HCT116 (cell line): ENCODE data around the gene LAMB4. TPM values are rescaled to one million over a fixed set of nuclear protein-coding genes. Genes with fewer than 3 reads are reported as not detected.

Source experiments
- ATAC-seq: fragments of 200-7000 bp; cut with Tn5 transposase; 2 replicates; pipeline ENCODE4 v1.9.1; 2020; ENCODE audit warnings: mild to moderate bottlenecking, moderate library complexity
- Bru-seq: library from RNA; stranded (reverse); fragments of 400-500 nt; gene quantifications from one replicate; lab custom pipeline; 2021; lab: Mats Ljungman, UMichigan
- BruChase-seq, 2 experiments: library from RNA; stranded (reverse); fragments of 400-500 nt; gene quantifications; one replicate each; lab custom pipeline; 2021; lab: Mats Ljungman, UMichigan
- BruUV-seq: library from RNA; stranded (reverse); fragments of 400-500 nt; replicated peaks from 2 replicates; lab custom pipeline; 2021; lab: Mats Ljungman, UMichigan
- CTCF ChIA-PET: fragments of 300-600 bp; sonication (Branson Sonifier 250); formaldehyde crosslinking; loops from one replicate; lab custom pipeline; 2021; ENCODE audit warnings: antibody characterized with exemption; lab: Charles Lee
- POLR2A ChIA-PET: fragments of 300-600, 350-600 bp; sonication (Branson Sonifier 250); formaldehyde crosslinking; loops from one replicate; lab custom pipeline; 2021; ENCODE audit warnings: antibody characterized with exemption; lab: Charles Lee
- RAD21 ChIA-PET, 2 experiments: fragments of 300-600 bp; sonication (Branson Sonifier 250); formaldehyde crosslinking; loops; one replicate each; lab custom pipeline; 2023; ENCODE audit warnings: low total read pairs in 2 of 2; ENCODE audit not compliant: uncharacterized antibody in 2 of 2, unreplicated experiment in 2 of 2, low non-redundant PET in 1 of 2; lab: Charles Lee
- DNase-seq: peaks from one replicate; pipeline ENCODE4 v3.0.0-alpha.2; 2010; ENCODE audit warnings: low read depth, low spot score
- H2AFZ ChIP-seq: fragments of 200-600 bp; shearing (Covaris generic), sonication (generic); 2 replicates; pipeline ENCODE4 v1.6.1; 2017; ENCODE audit warnings: low read depth, mixed run types, mixed read lengths, antibody characterized with exemption, low read length; ENCODE audit not compliant: poor library complexity, severe bottlenecking
- H3K27ac ChIP-seq: 2 replicates; pipeline ENCODE4 v1.5.1; 2012; ENCODE audit warnings: low read depth, low read length
- H3K27me3 ChIP-seq: fragments of 200-600 bp; sonication (generic); 2 replicates; pipeline ENCODE4 v1.6.1; 2016; ENCODE audit warnings: mixed run types, low read length, mixed read lengths; ENCODE audit not compliant: insufficient read depth
- H3K36me3 ChIP-seq, 2 experiments: fragments of 200-500 bp in 1 of 2; fragments of 200-600 bp in 1 of 2; sonication (Bioruptor generic) in 1 of 2; sonication (generic) in 1 of 2; 2 replicates each; pipeline versions ENCODE4 v1.5.1 to v1.6.1; 2014 to 2016; ENCODE audit warnings: low read length in 2 of 2, inconsistent platforms in 1 of 2, mixed read lengths in 1 of 2, mixed run types in 1 of 2; ENCODE audit not compliant: insufficient read depth in 2 of 2, control insufficient read depth in 1 of 2
- H3K4me1 ChIP-seq, 2 experiments: fragments of 200-600 bp in 1 of 2; sonication (generic) in 1 of 2; 2 replicates each; pipeline versions ENCODE4 v1.5.1 to v1.6.1; 2012 to 2017; ENCODE audit warnings: low read length in 2 of 2, inconsistent platforms in 1 of 2, mild to moderate bottlenecking in 1 of 2, mixed read lengths in 1 of 2, mixed run types in 1 of 2, moderate library complexity in 1 of 2; ENCODE audit not compliant: insufficient read depth in 2 of 2, control insufficient read depth in 1 of 2
- H3K4me2 ChIP-seq: fragments of 200-600 bp; sonication (generic); 2 replicates; pipeline ENCODE4 v1.6.1; 2017; ENCODE audit warnings: mixed run types, low read length, mixed read lengths
- H3K4me3 ChIP-seq, 2 experiments: fragments of 200-600 bp in 1 of 2; sonication (generic) in 1 of 2; replicated peaks in 1 of 2; 2 replicates each; pipeline ENCODE4 v1.5.1; 2011 to 2016; ENCODE audit warnings: low read length in 2 of 2, control low read depth in 1 of 2, low read depth in 1 of 2, mild to moderate bottlenecking in 1 of 2, mixed read lengths in 1 of 2, mixed run types in 1 of 2
- H3K79me2 ChIP-seq: fragments of 200-600 bp; sonication (generic); 2 replicates; pipeline ENCODE4 v1.6.1; 2017; ENCODE audit warnings: mild to moderate bottlenecking, mixed run types, low read length, moderate library complexity, mixed read lengths; ENCODE audit not compliant: insufficient read depth
- H3K9ac ChIP-seq: fragments of 200-600 bp; sonication (generic); 2 replicates; pipeline ENCODE4 v1.6.1; 2016; ENCODE audit warnings: low read length, mixed read lengths
- H3K9me2 ChIP-seq: fragments of 200-600 bp; sonication (generic), shearing (Covaris generic); 2 replicates; pipeline ENCODE4 v1.6.1; 2017; ENCODE audit warnings: mixed run types, mild to moderate bottlenecking, moderate library complexity; ENCODE audit not compliant: insufficient read depth
- H3K9me3 ChIP-seq, 2 experiments: fragments of 200-500 bp in 1 of 2; fragments of 200-600 bp in 1 of 2; sonication (Bioruptor generic) in 1 of 2; sonication (generic) in 1 of 2; 2 replicates each; pipeline ENCODE4 v1.6.1; 2014 to 2017; ENCODE audit warnings: low read length in 2 of 2, mixed read lengths in 2 of 2, inconsistent platforms in 1 of 2, low read depth in 1 of 2, mild to moderate bottlenecking in 1 of 2, mixed run types in 1 of 2, moderate library complexity in 1 of 2; ENCODE audit not compliant: control insufficient read depth in 1 of 2, insufficient read depth in 1 of 2
- H4K20me1 ChIP-seq: fragments of 200-600 bp; sonication (generic), shearing (Covaris generic); 2 replicates; pipeline ENCODE4 v1.6.1; 2017; ENCODE audit warnings: mixed run types, mild to moderate bottlenecking, moderate library complexity; ENCODE audit not compliant: insufficient read depth
- ATF3 ChIP-seq: IDR thresholded peaks from 2 replicates; pipeline ENCODE4 v1.6.1; 2012
- CEBPB ChIP-seq: IDR thresholded peaks from 2 replicates; pipeline ENCODE4 v1.6.1; 2012; ENCODE audit warnings: low read depth
- CTCF ChIP-seq, 3 experiments: fragments of 200-600 bp in 1 of 3; sonication (generic) in 1 of 3; IDR thresholded peaks in 2 of 3; conservative IDR thresholded peaks in 1 of 3; 2 replicates each; pipeline ENCODE4 v1.5.1; 2012 to 2017; ENCODE audit warnings: low read depth in 2 of 3, low read length in 2 of 3, antibody characterized with exemption in 1 of 3, borderline replicate concordance in 1 of 3, control low read depth in 1 of 3, mild to moderate bottlenecking in 1 of 3, mixed read lengths in 1 of 3, mixed run types in 1 of 3, moderate library complexity in 1 of 3; ENCODE audit not compliant: insufficient read depth in 1 of 3
- EGR1 ChIP-seq: IDR thresholded peaks from 2 replicates; pipeline ENCODE4 v1.6.1; 2012; ENCODE audit warnings: low read depth
- ELF1 ChIP-seq: IDR thresholded peaks from 2 replicates; pipeline ENCODE4 v1.6.1; 2012; ENCODE audit warnings: low read depth, borderline replicate concordance
- EZH2 ChIP-seq: fragments of 200-600 bp; sonication (generic); IDR thresholded peaks from 2 replicates; pipeline ENCODE4 v1.6.1; 2017; ENCODE audit warnings: antibody characterized with exemption, mixed run types
- EZH2phosphoT487 ChIP-seq: fragments of 200-600 bp; IDR thresholded peaks from 2 replicates; pipeline ENCODE4 v1.6.1; 2018; ENCODE audit warnings: antibody characterized with exemption, borderline replicate concordance
- JUND ChIP-seq: IDR thresholded peaks from 2 replicates; pipeline ENCODE4 v1.6.1; 2012
- POLR2A ChIP-seq: IDR thresholded peaks from 2 replicates; pipeline ENCODE4 v1.7.0; 2011; ENCODE audit warnings: borderline replicate concordance; ENCODE audit not compliant: insufficient read depth, insufficient read length; ENCODE audit errors: extremely low read depth
- POLR2AphosphoS5 ChIP-seq: IDR thresholded peaks from 2 replicates; pipeline ENCODE4 v1.6.1; 2011; ENCODE audit warnings: mild to moderate bottlenecking, low read depth, low read length, moderate library complexity
- REST ChIP-seq: IDR thresholded peaks from 2 replicates; pipeline ENCODE4 v1.6.1; 2012; ENCODE audit warnings: low read depth
- SIN3A ChIP-seq: IDR thresholded peaks from 2 replicates; pipeline ENCODE4 v1.6.1; 2012; ENCODE audit warnings: low read depth
- SP1 ChIP-seq: IDR thresholded peaks from 2 replicates; pipeline ENCODE4 v1.6.1; 2012; ENCODE audit warnings: low read depth
- SRF ChIP-seq: IDR thresholded peaks from 2 replicates; pipeline ENCODE4 v1.6.1; 2012; ENCODE audit warnings: low read depth
- TCF7L2 ChIP-seq: IDR thresholded peaks from 2 replicates; pipeline ENCODE4 v1.7.0; 2011; ENCODE audit warnings: borderline replicate concordance, inconsistent platforms; ENCODE audit not compliant: insufficient read depth, insufficient read length; ENCODE audit errors: extremely low read depth
- YY1 ChIP-seq: IDR thresholded peaks from 2 replicates; pipeline ENCODE4 v1.6.1; 2011; ENCODE audit warnings: low read length, low read depth, moderate library complexity, mild to moderate bottlenecking; ENCODE audit not compliant: insufficient replicate concordance; ENCODE audit errors: extremely low read depth
- ZBTB33 ChIP-seq: IDR thresholded peaks from 2 replicates; pipeline ENCODE4 v1.6.1; 2011; ENCODE audit warnings: mild to moderate bottlenecking, low read length, moderate library complexity; ENCODE audit not compliant: insufficient replicate concordance; ENCODE audit errors: extremely low read depth
- ZNF274 ChIP-seq: fragments of 200-500 bp; sonication (Bioruptor generic); IDR thresholded peaks from 2 replicates; pipeline ENCODE4 v1.6.1; 2014; ENCODE audit warnings: mild to moderate bottlenecking, low read depth, low read length, inconsistent platforms
- intact Hi-C: fragments of 100-400 bp; cut with micrococcal nuclease; formaldehyde crosslinking; loops from 2 replicates; pipeline ENCODE4 v1.10.0; 2022
- long read RNA-seq: library from polyadenylated mRNA; unstranded; transcript quantifications from one replicate; pipeline ENCODE4 v2.0.0, GENCODE V29; 2021; ENCODE audit not compliant: unreplicated experiment
- polyA plus RNA-seq: library from polyadenylated mRNA; unstranded; fragments of >200 nt; gene quantifications from 2 replicates; pipeline ENCODE4 v1.2.1, GENCODE V29; 2012; ENCODE audit warnings: missing spikeins
- total RNA-seq: library from RNA; stranded (reverse); gene quantifications from one replicate; pipeline ENCODE4 v1.2.1, GENCODE V29; 2021; ENCODE audit not compliant: unreplicated experiment

LAMB4 gene
- total RNA-seq (not detected), Bru-seq, nascent RNA (percentile 1 among the genes with signal in this experiment), BruChase-seq, experiment 1, labeled RNA remaining after a 6-hour chase (not detected), BruChase-seq, experiment 2, labeled RNA remaining after a 2-hour chase (percentile 0 among the genes with signal in this experiment)
- polyA plus RNA-seq: not detected in 2 replicates
- long read RNA-seq: 0 reads

- no TSS peak for BruUV-seq
- Histone ChIP-seq H2AFZ (no peak within 1 kb of the TSS), H3K27ac (no peak within 1 kb of the TSS), H3K4me2 (no peak within 1 kb of the TSS), H3K36me3 (no peaks in the 10 kb centered on the region), H3K4me1 (no peaks in the 10 kb centered on the region), H3K9me3 (no peaks in the 10 kb centered on the region), H4K20me1 (no peaks in the 10 kb centered on the region), H3K79me2 (no peaks in the 10 kb centered on the region), H3K27me3 (no peaks in the 10 kb centered on the region), H3K9ac (no peak within 1 kb of the TSS), H3K4me3 (no peak within 1 kb of the TSS), H3K9me2 (no peaks in the 10 kb centered on the region)
- ChIA-PET RAD21 (no interaction called here), POLR2A (no interaction called here), CTCF (interaction anchor here (1.8 kb wide), 1 partner anchor 16 kb away, joined by 6 read pairs; no protein-coding TSS in a partner anchor)
- no peak for ATAC-seq
- TF ChIP-seq TCF7L2: no peak
- TF ChIP-seq ZBTB33: no peak
- no peak for TF ChIP-seq EZH2phosphoT487
- TF ChIP-seq REST: no peak
- TF ChIP-seq SP1: no peak
- no peak for TF ChIP-seq SRF
- no peak for TF ChIP-seq SIN3A
- no peak for TF ChIP-seq EZH2
- TF ChIP-seq JUND: no peak
- TF ChIP-seq CTCF (IDR thresholded peaks at IDR 0.05 in 2 of 3, conservative IDR thresholded peaks at IDR 0.05 in 1 of 3; ENCODE audit: borderline replicate concordance in 1 of 3, insufficient read depth in 1 of 3, low read depth in 2 of 3, low read length in 2 of 3): no peak
- no peak for TF ChIP-seq EGR1
- no peak for TF ChIP-seq POLR2A
- TF ChIP-seq CEBPB: no peak
- no peak for TF ChIP-seq YY1
- TF ChIP-seq ATF3: no peak
- TF ChIP-seq POLR2AphosphoS5: no peak
- TF ChIP-seq ZNF274: no peak
- no peak for TF ChIP-seq ELF1
- DNase-seq: no peak
- intact Hi-C loops: no loop called here
Measured at GRCh38 chr7:108130261-108130660, at the start of gene LAMB4. Gene LAMB4, minus strand, starts transcription at chr7:108130361. Its CDS starts 7,197 bp downstream, at chr7:108123164.
